Liver (tissue), 9 donors: ENCODE measurements around the gene SRRM3. TPM values are rescaled to one million over a fixed set of nuclear protein-coding genes. Genes with fewer than 3 reads are reported as not detected.

Experiments
- DNase-seq: peaks from one replicate; pipeline ENCODE4 v3.0.0-alpha.2; 2017; ENCODE audit warnings: low spot score
- H3K27ac ChIP-seq, 2 donors: one replicate each; pipeline ENCODE4 v1.7.0; 2013; ENCODE audit warnings: inconsistent platforms in 2 of 2, low read length in 2 of 2, control low read depth in 1 of 2, low read depth in 1 of 2, mild to moderate bottlenecking in 1 of 2
- H3K27me3 ChIP-seq, 4 donors: one replicate each; pipeline versions ENCODE4 v1.6.1 to v1.7.0; 2013; ENCODE audit warnings: low read length in 3 of 4, inconsistent platforms in 1 of 4, mild to moderate bottlenecking in 1 of 4, moderate library complexity in 1 of 4; ENCODE audit not compliant: control insufficient read depth in 4 of 4, insufficient read depth in 4 of 4
- H3K36me3 ChIP-seq, 4 donors: one replicate each; pipeline versions ENCODE4 v1.6.1 to v1.7.0; 2013; ENCODE audit warnings: low read length in 3 of 4, mild to moderate bottlenecking in 3 of 4, low read depth in 1 of 4, moderate library complexity in 1 of 4; ENCODE audit not compliant: control insufficient read depth in 4 of 4, insufficient read depth in 3 of 4
- H3K4me1 ChIP-seq, 4 donors: one replicate each; pipeline versions ENCODE4 v1.6.1 to v1.7.0; 2013; ENCODE audit warnings: low read length in 3 of 4, mild to moderate bottlenecking in 3 of 4, moderate library complexity in 1 of 4; ENCODE audit not compliant: control insufficient read depth in 4 of 4, insufficient read depth in 4 of 4
- H3K4me3 ChIP-seq, 3 donors: one replicate each; pipeline versions ENCODE4 v1.6.1 to v1.7.0; 2013; ENCODE audit warnings: low read length in 3 of 3, control low read depth in 1 of 3, low read depth in 1 of 3, mild to moderate bottlenecking in 1 of 3
- H3K9ac ChIP-seq, 2 donors: one replicate each; pipeline ENCODE4 v1.7.0; 2013; ENCODE audit warnings: low read length in 2 of 2, mild to moderate bottlenecking in 2 of 2, moderate library complexity in 2 of 2, control low read depth in 1 of 2, low read depth in 1 of 2
- H3K9me3 ChIP-seq, 4 donors: one replicate each; pipeline versions ENCODE4 v1.6.1 to v1.7.0; 2013; ENCODE audit warnings: low read length in 3 of 4; ENCODE audit not compliant: control insufficient read depth in 4 of 4
- EGR1 ChIP-seq, 2 donors: IDR thresholded peaks; 2 replicates each; pipeline ENCODE4 v1.6.1; 2016 to 2018; ENCODE audit warnings: antibody characterized with exemption in 2 of 2, low read depth in 2 of 2
- FOXA1 ChIP-seq: IDR thresholded peaks from 2 replicates; pipeline ENCODE4 v1.6.1; 2016; ENCODE audit warnings: antibody characterized with exemption
- HNF4A ChIP-seq, 2 donors: conservative IDR thresholded peaks; 2 replicates each; pipeline ENCODE4 v1.6.1; 2016; ENCODE audit warnings: antibody characterized with exemption in 2 of 2, mild to moderate bottlenecking in 2 of 2
- HNF4G ChIP-seq: IDR thresholded peaks from 2 replicates; pipeline ENCODE4 v1.6.1; 2016; ENCODE audit warnings: antibody characterized with exemption
- RAD21 ChIP-seq, 2 donors: IDR thresholded peaks; 2 replicates each; pipeline ENCODE4 v1.6.1; 2016; ENCODE audit warnings: antibody characterized with exemption in 2 of 2, mild to moderate bottlenecking in 2 of 2
- RXRA ChIP-seq, 2 donors: IDR thresholded peaks; 2 replicates each; pipeline ENCODE4 v1.6.1; 2017 to 2018; ENCODE audit warnings: antibody characterized with exemption in 2 of 2, mild to moderate bottlenecking in 1 of 2
- TAF1 ChIP-seq: conservative IDR thresholded peaks from 2 replicates; pipeline ENCODE4 v1.6.1; 2016; ENCODE audit warnings: antibody characterized with exemption, mild to moderate bottlenecking
- WGBS: extraction: QIAGEN DNeasy Blood & Tissue Kit; methylation state at CpG from one replicate; pipeline ENCODE4 v1.1.7; 2013; 5-methylcytosine and 5-hydroxymethylcytosine counted together
- polyA plus RNA-seq, 2 donors: library from polyadenylated mRNA; stranded (reverse) in 1 of 2; unstranded in 1 of 2; fragments of 200-250 nt in 1 of 2; fragments of >200 nt in 1 of 2; fragmentation: Nextera tagmentation in 1 of 2; extraction: Ambion mirVana in 1 of 2; gene quantifications; one replicate each; pipeline versions ENCODE4 v1.2.1 to v1.2.3, GENCODE V29; 2013 to 2015
- total RNA-seq, 2 donors: library from RNA; depleted of rRNA; stranded (reverse); fragments of >200 nt; gene quantifications; one replicate each; pipeline ENCODE4 v1.2.3, GENCODE V29; 2014
- TF ChIP-seq, protein P1 (sequence below): fragments of 150-350 bp; IDR thresholded peaks from 2 replicates; pipeline ENCODE4 v1.5.1; 2017; ENCODE audit warnings: improper control_type of control experiment, low read depth, low read length; ENCODE audit not compliant: missing input control
- TF ChIP-seq, protein P2 (sequence below): IDR thresholded peaks from 2 replicates; pipeline ENCODE4 v1.6.1; 2016; ENCODE audit warnings: antibody characterized with exemption, mild to moderate bottlenecking
- TF ChIP-seq, protein P3 (sequence below): IDR thresholded peaks from 2 replicates; pipeline ENCODE4 v1.6.1; 2016; ENCODE audit warnings: antibody characterized with exemption
- TF ChIP-seq, protein P4 (sequence below): IDR thresholded peaks from 2 replicates; pipeline ENCODE4 v1.6.1; 2016; ENCODE audit warnings: antibody characterized with exemption
- donor health status: healthy.
- donor health status: healthy.
- donor health status: healthy.
- donor health status: healthy.
- donor health status: healthy.

Gene SRRM3
- total and polyA plus RNA-seq, 4 donors: 0.08 to 0.16 TPM; not detected in 2

DNA sequence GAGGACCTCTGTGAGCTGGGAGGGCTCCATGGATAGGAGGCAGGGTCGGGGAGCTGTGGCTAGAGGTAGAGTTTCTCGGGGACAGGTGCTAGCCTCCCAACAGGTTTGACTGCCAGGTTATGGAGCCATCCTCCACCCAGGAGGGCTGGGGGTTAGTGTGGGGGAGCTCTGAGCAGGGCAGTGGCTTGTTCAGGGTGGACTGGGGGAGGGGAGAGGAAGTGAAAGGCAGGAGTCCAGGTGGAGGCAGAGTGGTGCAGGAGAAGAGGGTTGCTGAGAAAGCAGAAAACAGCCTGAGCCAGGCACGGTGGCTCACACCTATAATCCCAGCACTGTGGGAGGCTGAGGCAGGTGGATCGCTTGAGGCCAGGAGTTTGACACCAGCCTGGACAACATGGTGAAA is 60.2 kb downstream of the SRRM3 start:
- TF ChIP-seq, protein P1, sequence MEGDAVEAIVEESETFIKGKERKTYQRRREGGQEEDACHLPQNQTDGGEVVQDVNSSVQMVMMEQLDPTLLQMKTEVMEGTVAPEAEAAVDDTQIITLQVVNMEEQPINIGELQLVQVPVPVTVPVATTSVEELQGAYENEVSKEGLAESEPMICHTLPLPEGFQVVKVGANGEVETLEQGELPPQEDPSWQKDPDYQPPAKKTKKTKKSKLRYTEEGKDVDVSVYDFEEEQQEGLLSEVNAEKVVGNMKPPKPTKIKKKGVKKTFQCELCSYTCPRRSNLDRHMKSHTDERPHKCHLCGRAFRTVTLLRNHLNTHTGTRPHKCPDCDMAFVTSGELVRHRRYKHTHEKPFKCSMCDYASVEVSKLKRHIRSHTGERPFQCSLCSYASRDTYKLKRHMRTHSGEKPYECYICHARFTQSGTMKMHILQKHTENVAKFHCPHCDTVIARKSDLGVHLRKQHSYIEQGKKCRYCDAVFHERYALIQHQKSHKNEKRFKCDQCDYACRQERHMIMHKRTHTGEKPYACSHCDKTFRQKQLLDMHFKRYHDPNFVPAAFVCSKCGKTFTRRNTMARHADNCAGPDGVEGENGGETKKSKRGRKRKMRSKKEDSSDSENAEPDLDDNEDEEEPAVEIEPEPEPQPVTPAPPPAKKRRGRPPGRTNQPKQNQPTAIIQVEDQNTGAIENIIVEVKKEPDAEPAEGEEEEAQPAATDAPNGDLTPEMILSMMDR: no peak
- TF ChIP-seq, protein P2, sequence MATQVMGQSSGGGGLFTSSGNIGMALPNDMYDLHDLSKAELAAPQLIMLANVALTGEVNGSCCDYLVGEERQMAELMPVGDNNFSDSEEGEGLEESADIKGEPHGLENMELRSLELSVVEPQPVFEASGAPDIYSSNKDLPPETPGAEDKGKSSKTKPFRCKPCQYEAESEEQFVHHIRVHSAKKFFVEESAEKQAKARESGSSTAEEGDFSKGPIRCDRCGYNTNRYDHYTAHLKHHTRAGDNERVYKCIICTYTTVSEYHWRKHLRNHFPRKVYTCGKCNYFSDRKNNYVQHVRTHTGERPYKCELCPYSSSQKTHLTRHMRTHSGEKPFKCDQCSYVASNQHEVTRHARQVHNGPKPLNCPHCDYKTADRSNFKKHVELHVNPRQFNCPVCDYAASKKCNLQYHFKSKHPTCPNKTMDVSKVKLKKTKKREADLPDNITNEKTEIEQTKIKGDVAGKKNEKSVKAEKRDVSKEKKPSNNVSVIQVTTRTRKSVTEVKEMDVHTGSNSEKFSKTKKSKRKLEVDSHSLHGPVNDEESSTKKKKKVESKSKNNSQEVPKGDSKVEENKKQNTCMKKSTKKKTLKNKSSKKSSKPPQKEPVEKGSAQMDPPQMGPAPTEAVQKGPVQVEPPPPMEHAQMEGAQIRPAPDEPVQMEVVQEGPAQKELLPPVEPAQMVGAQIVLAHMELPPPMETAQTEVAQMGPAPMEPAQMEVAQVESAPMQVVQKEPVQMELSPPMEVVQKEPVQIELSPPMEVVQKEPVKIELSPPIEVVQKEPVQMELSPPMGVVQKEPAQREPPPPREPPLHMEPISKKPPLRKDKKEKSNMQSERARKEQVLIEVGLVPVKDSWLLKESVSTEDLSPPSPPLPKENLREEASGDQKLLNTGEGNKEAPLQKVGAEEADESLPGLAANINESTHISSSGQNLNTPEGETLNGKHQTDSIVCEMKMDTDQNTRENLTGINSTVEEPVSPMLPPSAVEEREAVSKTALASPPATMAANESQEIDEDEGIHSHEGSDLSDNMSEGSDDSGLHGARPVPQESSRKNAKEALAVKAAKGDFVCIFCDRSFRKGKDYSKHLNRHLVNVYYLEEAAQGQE: no peak
- TF ChIP-seq RXRA (IDR thresholded peaks at IDR 0.05) (no peak), FOXA1 (no peak), HNF4A (conservative IDR thresholded peaks at IDR 0.05) (no peak)
- TF ChIP-seq, protein P3, sequence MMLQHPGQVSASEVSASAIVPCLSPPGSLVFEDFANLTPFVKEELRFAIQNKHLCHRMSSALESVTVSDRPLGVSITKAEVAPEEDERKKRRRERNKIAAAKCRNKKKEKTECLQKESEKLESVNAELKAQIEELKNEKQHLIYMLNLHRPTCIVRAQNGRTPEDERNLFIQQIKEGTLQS: no peak
- Histone ChIP-seq H3K36me3 (no peaks in the 10 kb centered on the region), H3K9ac (no peak overlapping the region), H3K27me3 (peaks cover 0 to 5% (median 1%) of the 10 kb centered on the region in 4 donors), H3K27ac (no peak overlapping the region), H3K4me1 (peaks cover 0 to 4% (median 2%) of the 10 kb centered on the region in 4 donors), H3K9me3 (no peaks in the 10 kb centered on the region), H3K4me3 (no peak overlapping the region)
- WGBS: 64% methylated on average over 4 of the region's 4 CpGs
- no peak for DNase-seq

DNA sequence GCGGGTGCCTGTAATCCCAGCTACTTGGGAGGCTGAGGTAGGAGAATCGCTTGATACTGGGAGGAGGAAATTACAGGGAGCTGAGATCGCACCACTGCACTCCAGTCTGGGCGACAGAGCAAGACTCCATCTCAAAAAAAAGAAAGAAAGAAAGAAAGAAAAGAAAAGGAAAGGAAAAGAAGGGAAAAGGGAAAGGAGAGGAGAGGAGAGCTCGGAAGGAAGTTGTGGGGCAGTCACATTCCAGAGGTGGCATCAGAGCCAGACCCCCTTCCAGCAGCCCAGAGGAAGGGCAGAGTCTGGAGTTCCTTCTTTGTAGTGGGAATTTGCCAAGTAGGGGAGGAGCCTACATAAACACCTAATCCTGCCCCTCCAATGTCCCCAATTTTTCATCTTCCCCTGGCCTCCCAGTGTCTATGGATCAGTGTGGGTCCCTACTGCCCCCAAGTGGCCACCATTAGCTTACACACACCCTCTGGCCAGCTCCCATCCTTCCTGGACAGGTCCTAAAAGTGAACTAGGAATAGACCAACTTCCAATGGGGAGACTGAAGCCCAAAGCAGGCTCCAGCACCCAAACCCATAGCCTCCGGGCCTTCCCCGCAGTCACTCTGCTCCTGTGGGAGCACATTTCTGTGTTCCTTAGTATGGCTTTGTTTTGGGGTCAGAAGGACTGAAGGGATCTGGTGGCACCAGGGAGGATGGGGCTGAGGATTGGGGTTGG is 61.1 kb downstream of the SRRM3 start:
- H3K27me3 ChIP-seq: peaks cover 0 to 6% (median 3%) of the 10 kb centered on the region in 4 donors
- DNase-seq: peak; percentile 60
- H3K4me3 ChIP-seq: no peak overlapping the region
- H3K9me3 ChIP-seq: no peaks in the 10 kb centered on the region
- H3K9ac ChIP-seq: no peak overlapping the region
- H3K36me3 ChIP-seq: no peaks in the 10 kb centered on the region
- peaks cover 4 to 9% (median 6%) of the 10 kb centered on the region in 4 donors for H3K4me1 ChIP-seq
- TF ChIP-seq, protein P4, sequence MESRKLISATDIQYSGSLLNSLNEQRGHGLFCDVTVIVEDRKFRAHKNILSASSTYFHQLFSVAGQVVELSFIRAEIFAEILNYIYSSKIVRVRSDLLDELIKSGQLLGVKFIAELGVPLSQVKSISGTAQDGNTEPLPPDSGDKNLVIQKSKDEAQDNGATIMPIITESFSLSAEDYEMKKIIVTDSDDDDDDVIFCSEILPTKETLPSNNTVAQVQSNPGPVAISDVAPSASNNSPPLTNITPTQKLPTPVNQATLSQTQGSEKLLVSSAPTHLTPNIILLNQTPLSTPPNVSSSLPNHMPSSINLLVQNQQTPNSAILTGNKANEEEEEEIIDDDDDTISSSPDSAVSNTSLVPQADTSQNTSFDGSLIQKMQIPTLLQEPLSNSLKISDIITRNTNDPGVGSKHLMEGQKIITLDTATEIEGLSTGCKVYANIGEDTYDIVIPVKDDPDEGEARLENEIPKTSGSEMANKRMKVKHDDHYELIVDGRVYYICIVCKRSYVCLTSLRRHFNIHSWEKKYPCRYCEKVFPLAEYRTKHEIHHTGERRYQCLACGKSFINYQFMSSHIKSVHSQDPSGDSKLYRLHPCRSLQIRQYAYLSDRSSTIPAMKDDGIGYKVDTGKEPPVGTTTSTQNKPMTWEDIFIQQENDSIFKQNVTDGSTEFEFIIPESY: no peak
- no peak for TF ChIP-seq EGR1 (IDR thresholded peaks at IDR 0.05; ENCODE audit: low read depth in 2 of 2)
- no peak for TF ChIP-seq FOXA1
- TF ChIP-seq RAD21 (IDR thresholded peaks at IDR 0.05): peak; percentile 84 to 94
- TF ChIP-seq, protein P1: peak; percentile 73
- TF ChIP-seq TAF1: no peak
- no peak for TF ChIP-seq HNF4G
- no peak overlapping the region for H3K27ac ChIP-seq
- WGBS: 70% methylated on average over 7 of the region's 7 CpGs
